22Rv1 (cell line): Measurements from ENCODE around the gene RTN4R.
A peak's percentile ranks its signal among the peaks of the same experiment; 100 is the strongest.

ENCODE experiments used
- H3K27ac ChIP-seq: fragments of 450-650 bp; 2 replicates; pipeline ENCODE4 v1.5.1; 2017
- ZFX ChIP-seq: fragments of 450-650 bp; IDR thresholded peaks from 2 replicates; pipeline ENCODE4 v1.6.1; 2017; ENCODE audit warnings: antibody characterized with exemption, borderline replicate concordance
- TF ChIP-seq, protein P1 (sequence below): fragments of 450-650 bp; IDR thresholded peaks from 2 replicates; pipeline ENCODE4 v1.5.1; 2017; ENCODE audit warnings: mild to moderate bottlenecking

RTN4R gene

DNA sequence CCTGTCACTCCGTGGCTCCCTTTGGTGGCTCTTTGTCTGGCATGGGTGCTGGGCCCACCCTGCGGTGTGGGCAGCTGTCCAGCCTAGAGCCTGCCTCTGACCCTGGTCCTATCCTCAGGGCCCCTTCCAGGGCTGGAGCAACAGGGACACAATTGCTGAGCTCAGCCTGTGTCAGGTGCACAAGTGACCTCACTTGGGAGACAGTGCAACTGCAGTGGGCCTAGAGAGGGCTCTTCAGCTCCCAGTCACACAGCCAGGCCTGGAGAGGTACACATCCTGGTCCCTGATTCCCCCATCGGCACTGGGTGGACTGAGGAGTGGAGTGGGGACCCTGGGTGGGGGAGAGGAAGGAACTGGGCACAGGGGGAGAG lies 43.9 kb downstream of the RTN4R start:
- H3K27ac ChIP-seq = no peak overlapping the region
- TF ChIP-seq, protein P1, sequence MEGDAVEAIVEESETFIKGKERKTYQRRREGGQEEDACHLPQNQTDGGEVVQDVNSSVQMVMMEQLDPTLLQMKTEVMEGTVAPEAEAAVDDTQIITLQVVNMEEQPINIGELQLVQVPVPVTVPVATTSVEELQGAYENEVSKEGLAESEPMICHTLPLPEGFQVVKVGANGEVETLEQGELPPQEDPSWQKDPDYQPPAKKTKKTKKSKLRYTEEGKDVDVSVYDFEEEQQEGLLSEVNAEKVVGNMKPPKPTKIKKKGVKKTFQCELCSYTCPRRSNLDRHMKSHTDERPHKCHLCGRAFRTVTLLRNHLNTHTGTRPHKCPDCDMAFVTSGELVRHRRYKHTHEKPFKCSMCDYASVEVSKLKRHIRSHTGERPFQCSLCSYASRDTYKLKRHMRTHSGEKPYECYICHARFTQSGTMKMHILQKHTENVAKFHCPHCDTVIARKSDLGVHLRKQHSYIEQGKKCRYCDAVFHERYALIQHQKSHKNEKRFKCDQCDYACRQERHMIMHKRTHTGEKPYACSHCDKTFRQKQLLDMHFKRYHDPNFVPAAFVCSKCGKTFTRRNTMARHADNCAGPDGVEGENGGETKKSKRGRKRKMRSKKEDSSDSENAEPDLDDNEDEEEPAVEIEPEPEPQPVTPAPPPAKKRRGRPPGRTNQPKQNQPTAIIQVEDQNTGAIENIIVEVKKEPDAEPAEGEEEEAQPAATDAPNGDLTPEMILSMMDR = no peak
- no peak for TF ChIP-seq ZFX

DNA sequence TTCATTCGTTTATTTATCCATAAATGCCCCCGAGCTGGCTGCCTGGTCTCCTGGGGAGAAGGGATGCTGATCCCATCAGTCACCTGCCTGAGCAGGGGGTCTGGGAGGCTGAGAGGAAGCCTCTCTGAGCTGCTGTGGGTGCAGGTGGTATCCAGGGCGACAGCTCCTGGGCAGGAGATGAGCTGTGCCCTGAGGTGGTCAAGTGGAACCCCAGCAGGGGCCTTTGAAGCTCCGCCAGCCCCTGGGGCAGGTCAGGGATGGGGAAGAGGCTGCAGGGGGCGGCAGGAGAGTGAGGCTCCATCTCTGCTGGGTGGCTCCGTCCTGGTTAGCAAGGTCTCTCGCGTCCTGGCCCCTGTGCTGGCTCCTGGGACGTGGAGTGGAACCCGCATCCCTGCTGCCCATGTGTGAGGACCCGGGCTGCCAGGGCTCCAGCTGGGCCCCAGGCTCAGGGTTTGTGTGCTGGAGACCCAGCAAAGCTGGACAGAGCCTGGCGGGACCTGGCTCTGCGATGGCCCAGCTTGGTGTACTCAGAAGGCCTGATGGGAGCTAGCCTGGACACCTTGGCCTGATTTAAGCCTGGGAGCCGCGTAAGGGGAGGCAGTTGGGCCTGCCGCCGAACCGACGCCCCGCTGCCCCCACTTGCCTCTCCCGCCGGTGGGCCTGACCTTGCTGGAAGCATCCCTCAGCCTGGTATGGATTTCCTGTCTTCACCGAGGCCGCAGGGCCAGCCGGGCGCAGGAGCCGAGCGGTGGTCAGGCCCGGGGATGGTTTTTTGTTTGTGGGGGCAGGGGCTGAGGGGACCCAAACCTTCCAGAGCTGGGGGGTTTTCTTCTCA lies 44.5 kb downstream of the RTN4R start:
- no peak overlapping the region for H3K27ac ChIP-seq
- TF ChIP-seq, protein P1 = no peak
- TF ChIP-seq ZFX = no peak

DNA sequence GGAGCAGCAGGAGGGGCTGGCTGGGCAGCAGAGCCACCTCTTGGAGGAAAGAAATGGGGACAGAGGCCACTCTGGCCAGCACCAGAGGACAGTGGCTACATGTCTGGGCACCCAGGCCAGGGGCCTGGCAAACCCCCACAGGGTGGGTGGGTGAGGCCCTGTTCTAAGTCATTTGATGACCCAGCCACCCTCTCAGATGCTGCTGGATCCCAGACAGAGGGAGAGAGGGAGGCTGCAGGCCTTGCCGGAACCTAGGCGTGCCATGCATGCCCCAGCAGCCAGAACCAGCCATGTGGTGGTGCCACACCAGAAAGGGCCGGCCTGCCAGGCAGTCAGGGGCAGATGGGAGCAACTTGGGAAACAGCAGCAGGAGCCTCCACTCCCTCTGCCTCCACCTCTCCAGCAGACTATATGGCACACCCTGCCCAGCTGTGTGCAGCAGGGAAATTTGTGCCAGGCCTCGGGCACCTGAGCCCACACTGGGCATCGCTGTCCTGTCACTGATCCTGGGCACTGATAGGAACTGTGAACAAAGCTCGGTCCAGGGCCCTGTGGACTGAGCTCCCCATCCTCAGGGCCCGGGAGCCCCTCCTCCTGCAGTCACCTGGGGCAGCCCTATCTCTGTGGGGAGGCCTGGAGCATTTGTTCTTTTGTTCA lies 45.2 kb downstream of the RTN4R start:
- no peak for TF ChIP-seq ZFX
- TF ChIP-seq, protein P1 = no peak
- no peak overlapping the region; the same call in 1 of the 2 replicates for H3K27ac ChIP-seq

DNA sequence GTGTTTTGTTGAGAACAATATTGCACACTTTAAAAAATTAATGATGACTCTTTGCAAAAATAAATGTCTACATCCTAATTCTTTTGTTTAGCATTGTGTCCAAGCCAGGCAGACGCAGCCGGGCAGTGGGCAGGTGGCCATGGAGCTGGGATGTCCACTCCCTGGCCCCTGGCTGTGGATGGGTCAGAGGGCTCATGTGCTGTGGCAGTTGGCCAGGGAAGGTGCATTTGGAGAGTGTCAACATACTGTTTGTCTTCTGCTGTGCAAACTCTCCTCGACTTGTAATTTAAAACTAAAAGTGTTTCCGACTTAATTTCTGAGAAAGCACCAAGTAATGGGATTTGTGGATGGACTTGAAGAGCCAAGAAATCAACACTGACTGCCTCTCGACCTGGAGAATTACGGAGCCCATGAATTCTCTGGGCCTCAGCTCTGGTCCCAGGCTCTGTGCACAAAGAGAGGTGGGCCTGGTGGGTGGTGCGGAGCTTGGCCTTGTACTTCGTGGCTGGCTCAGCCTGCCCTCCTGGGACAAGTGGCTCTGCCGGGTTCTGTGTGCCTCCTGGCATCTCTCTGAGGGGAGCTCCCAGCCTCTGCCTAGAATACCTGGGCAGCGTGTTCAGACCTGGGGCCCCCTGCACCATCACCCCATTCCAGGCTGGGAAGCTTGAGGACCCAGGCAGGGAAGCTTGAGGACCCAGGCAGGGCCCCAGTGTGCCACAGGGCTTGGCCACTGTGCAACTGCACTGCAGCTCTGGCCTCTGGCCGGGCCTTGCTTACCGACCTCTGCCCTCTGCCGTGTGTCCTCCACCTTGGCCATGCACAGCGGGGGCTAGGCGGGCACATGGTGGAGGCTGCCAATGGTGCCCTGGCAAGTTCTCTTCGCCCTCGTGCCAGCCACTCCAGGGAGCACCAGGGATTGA lies 46.4 kb downstream of the RTN4R start:
- H3K27ac ChIP-seq = peak overlapping the region; percentile 53
- TF ChIP-seq ZFX = no peak
- TF ChIP-seq, protein P1 = no peak

DNA sequence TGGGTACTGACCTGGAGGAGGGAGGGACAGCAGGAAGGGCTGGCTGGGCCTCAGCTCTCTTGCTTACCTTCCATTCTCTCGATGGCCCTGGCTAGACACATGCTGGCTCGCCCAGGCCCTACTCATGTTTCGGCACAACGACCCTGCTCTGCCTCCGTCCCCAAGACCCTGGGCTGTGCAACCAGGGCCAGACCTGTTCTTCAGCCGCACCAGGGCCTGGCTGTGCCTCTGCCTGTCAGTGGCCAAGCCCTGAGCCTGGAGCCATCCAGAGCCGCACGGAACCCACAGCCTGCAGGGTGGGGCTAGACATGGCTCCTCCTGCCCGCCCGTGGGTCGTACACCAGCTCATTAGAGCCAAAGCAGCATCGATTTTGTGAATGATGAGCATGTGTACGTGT lies 47.5 kb downstream of the RTN4R start:
- no peak overlapping the region for H3K27ac ChIP-seq
- TF ChIP-seq, protein P1 = no peak
- no peak for TF ChIP-seq ZFX

DNA sequence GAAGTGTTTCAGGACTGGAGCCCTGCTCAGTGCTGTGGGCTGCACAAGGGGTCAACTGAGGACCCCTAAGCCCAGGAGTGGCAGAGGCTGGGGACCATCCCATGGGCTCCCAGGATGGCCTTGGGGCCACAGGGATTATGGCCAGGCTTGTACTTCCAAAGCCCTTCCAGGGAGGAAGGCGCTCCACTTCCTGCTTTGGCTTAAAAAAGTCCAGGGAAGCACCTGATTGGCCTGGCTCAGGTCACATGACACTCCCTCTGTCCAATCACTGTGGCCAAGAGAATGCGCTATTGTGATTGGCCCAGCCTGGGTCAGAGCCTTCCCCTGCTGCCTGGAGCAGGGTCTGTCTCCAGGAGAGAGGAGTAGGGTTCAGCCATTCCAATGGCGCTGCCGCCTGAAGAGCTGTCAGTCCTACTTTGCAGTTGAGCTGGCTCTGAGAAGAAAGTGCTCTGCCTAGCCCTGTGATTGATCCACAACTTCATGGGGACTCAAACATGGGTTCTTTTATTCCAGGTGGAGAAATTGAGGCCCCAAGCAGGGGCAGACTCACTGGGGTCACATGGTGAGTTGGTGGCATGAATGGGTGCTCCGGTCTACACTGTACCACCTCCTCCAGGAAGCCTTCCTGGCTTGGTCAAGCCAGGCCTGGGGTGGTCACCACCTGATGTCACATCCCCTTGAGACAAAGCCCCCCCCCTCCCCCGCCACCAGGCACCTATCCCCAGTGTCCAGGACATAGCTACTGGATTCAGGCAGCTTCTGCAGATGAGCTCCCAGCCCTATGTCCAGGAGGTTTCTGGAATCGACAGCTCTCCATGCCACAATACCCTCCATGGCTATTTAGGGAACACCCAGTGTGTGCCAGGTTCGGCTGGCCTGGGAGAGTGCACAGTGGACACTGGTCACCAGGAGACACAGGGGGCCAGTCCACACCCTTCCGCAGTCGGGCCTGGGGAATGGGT lies 48.2 kb downstream of the RTN4R start:
- H3K27ac ChIP-seq = no peak overlapping the region
- TF ChIP-seq, protein P1 = no peak
- TF ChIP-seq ZFX = no peak
